NB4 (cell line): Measurements from ENCODE around the gene USP10.

Experiments used
- DNase-seq: peaks from one replicate; pipeline ENCODE4 v3.0.0; 2010; ENCODE audit warnings: low read depth
- H3K4me3 ChIP-seq: one replicate; pipeline ENCODE4 v1.5.1; 2011; ENCODE audit warnings: mild to moderate bottlenecking, low read depth, low read length, moderate library complexity
- CTCF ChIP-seq: IDR thresholded peaks from one replicate; pipeline ENCODE4 v1.5.1; 2012; ENCODE audit warnings: low read depth, low read length
- MYC ChIP-seq: IDR thresholded peaks from 2 replicates; pipeline ENCODE4 v1.6.1; 2011; ENCODE audit warnings: low read depth, low read length
- POLR2A ChIP-seq: IDR thresholded peaks from 2 replicates; pipeline ENCODE4 v1.6.1; 2011; ENCODE audit warnings: mild to moderate bottlenecking; ENCODE audit not compliant: insufficient read length; ENCODE audit errors: extremely low read depth
- TF ChIP-seq, protein P1 (sequence below): IDR thresholded peaks from 2 replicates; pipeline ENCODE4 v1.6.1; 2011; ENCODE audit warnings: low read depth, low read length

USP10 gene

DNA sequence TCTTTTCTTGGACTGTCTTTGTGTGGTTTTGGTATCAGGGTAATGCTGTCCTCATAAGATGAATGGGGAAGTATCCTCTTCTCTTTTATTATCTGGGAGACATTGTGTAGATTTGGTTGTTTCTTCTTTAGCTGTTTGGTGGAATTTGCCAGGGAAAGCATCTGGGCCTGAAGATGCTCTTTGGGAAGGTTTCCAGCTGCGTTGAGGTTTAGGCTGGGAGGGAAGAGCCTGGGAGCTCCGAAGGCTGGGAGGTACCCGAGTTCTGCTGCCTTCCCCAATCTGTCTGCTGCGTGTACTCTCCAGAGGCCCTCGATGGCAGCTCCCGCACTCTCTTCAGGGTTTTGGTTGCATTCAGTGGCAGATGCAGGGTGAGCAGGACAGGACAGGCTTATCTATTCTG, 94.4 kb downstream of the USP10 start:
- TF ChIP-seq POLR2A (no peak), MYC (no peak), CTCF (no peak)
- TF ChIP-seq, protein P1, sequence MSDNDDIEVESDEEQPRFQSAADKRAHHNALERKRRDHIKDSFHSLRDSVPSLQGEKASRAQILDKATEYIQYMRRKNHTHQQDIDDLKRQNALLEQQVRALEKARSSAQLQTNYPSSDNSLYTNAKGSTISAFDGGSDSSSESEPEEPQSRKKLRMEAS: no peak
- no peak overlapping the region for H3K4me3 ChIP-seq
- no peak for DNase-seq

DNA sequence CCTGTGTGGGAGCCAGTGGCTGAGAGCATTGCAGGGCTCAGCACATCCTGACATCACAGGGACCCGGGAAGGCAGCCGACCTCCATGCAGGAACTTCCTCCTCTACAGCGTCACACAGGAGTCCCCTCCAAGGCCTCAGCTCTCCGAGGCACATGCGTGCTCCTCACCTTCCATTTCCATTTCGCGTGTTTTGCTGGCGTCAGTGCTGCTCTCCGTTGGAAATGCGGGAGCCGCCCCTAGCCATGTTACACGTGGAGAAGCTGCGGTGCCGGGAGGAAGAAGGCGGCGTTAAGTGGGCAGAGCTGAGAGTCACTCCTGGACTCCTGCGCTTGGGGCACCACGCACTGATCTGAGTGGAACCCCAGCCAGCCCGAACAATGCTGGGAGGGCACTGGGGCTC, 94.8 kb downstream of the USP10 start:
- H3K4me3 ChIP-seq: no peak overlapping the region
- DNase-seq: no peak
- TF ChIP-seq POLR2A: no peak
- TF ChIP-seq MYC: no peak
- no peak for TF ChIP-seq CTCF
- TF ChIP-seq, protein P1: no peak

DNA sequence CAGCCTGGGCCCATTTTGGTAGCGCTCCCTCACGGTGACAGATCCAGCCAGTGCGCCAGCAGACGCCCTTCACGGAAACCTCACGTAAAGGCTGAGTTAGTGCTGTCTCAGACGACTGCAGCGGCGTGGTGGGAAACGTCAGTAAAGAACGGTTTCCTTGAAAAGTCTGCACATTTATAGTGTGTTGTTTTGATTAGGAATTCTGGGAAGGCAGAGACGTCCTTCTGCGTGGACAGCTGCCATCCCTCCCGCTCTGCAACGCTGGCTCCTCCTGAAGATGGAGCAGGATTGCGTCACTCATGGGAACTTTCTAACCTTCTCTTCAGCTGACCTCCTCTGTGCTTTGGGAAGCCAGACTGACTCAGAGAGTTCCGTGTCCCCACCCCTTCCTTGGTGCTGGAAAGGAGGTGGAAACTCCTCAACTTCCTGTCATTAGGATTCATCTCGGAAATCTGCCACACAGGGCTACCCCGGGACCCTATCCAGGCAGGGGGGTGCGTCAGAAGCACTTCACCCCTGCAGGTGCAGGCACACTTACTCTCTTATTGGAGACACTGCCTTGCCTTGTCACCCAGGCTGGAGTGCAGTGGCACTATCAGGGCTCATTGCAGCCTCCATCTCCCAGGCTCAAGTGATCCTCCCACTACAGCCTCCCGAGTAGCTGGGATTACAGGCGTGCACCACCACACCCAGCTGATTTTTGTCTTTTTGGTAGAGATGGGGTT, 95.7 kb downstream of the USP10 start:
- H3K4me3 ChIP-seq: no peak overlapping the region
- no peak for DNase-seq

GRCh38 chr16:84800158-84800978, 100.6 kb downstream of the USP10 start:
- TF ChIP-seq POLR2A (no peak), CTCF (no peak), MYC (no peak)
- TF ChIP-seq, protein P1: no peak
- no peak for DNase-seq
- no peak overlapping the region for H3K4me3 ChIP-seq

More for the DNA sequence above, 95.7 kb downstream of the USP10 start:
- TF ChIP-seq MYC (no peak), CTCF (no peak), POLR2A (no peak)
- TF ChIP-seq, protein P1: no peak

DNA sequence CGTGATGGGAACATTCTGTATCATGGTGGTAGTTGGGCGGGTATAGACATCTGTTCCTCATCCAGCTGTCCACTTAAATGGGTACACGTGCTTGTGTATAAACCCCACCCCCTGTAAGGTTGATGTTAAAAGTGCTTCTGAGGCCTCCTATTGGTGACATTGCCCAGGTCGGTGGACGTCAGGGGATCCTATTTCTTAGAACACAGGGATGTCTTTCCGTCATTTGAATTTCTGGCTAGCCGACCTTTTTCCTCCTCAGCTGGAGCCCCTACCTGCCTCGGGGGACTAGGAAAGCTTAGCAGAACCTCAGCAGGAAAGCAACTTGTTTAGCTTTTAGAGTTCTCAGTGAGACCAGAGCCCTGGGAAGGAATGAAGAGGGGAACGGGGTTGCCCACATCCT, 103.3 kb downstream of the USP10 start:
- TF ChIP-seq CTCF (no peak), MYC (no peak), POLR2A (no peak)
- TF ChIP-seq, protein P1: no peak
- no peak for DNase-seq
- H3K4me3 ChIP-seq: no peak overlapping the region
